ENCODE measurements around the gene ADAMTS10. TPM values are rescaled to one million over a fixed set of nuclear protein-coding genes. Genes with fewer than 3 reads are reported as not detected.
"Not testable (repeated sequence)": the region's sequence is repeated elsewhere in the genome, so short reads cannot be mapped to it uniquely, and the experiment has no call there.

Gene ADAMTS10
- total and polyA plus RNA-seq, 2 experiments from 2014 or later = 15.8 to 22.1 TPM

- H3K36me3 ChIP-seq (replicated peaks; ENCODE audit: insufficient read depth, low read depth) = no peaks in the 10 kb centered on the region
- no peak overlapping the region for H2AFZ ChIP-seq
- H3K4me3 ChIP-seq = no peak overlapping the region
- H3K79me2 ChIP-seq = no peaks in the 10 kb centered on the region
- H3K27ac ChIP-seq = no peak overlapping the region
- WGBS (ENCODE audit: low lambda C conversion rate, missing lambda C conversion rate) = 85% methylated on average over 6 of the region's 6 CpGs
- H3K9me3 ChIP-seq (ENCODE audit: low read depth) = no peaks in the 10 kb centered on the region
- DNase-seq (ENCODE audit: low spot score) = no peak
- H4K20me1 ChIP-seq (ENCODE audit: insufficient read depth, poor library complexity, severe bottlenecking) = no peaks in the 10 kb centered on the region
- no peaks in the 10 kb centered on the region for H3K4me1 ChIP-seq (ENCODE audit: insufficient read depth)
- H3K9me2 ChIP-seq (replicated peaks; ENCODE audit: insufficient read depth) = no peaks in the 10 kb centered on the region
- H3K27me3 ChIP-seq = no peaks in the 10 kb centered on the region
- H3K4me2 ChIP-seq = no peak overlapping the region
- TF ChIP-seq EZH2phosphoT487 (IDR thresholded peaks at IDR 0.05; ENCODE audit: low read depth, severe bottlenecking, unreplicated experiment) (no peak), CTCF (IDR thresholded peaks at IDR 0.05; ENCODE audit: poor library complexity) (no peak), EZH2 (IDR thresholded peaks at IDR 0.05; ENCODE audit: borderline replicate concordance) (no peak)
Measured at GRCh38 chr19:8557642-8558238, 52.8 kb downstream of the ADAMTS10 start.

GRCh38 chr19:8553729-8554128 is 56.8 kb downstream of the ADAMTS10 start:
- not testable (repeated sequence) for H3K79me2 ChIP-seq; H3K27me3 ChIP-seq; H3K9me2 ChIP-seq (replicated peaks; ENCODE audit: insufficient read depth); H3K27ac ChIP-seq; DNase-seq (ENCODE audit: low spot score); H3K4me1 ChIP-seq (ENCODE audit: insufficient read depth); H2AFZ ChIP-seq; H3K4me3 ChIP-seq; H4K20me1 ChIP-seq (ENCODE audit: insufficient read depth, poor library complexity, severe bottlenecking); H3K4me2 ChIP-seq; H3K9me3 ChIP-seq (ENCODE audit: low read depth); H3K36me3 ChIP-seq (replicated peaks; ENCODE audit: insufficient read depth, low read depth)
- WGBS (ENCODE audit: low lambda C conversion rate, missing lambda C conversion rate) = 92% methylated on average over 7 of the region's 7 CpGs

DNA sequence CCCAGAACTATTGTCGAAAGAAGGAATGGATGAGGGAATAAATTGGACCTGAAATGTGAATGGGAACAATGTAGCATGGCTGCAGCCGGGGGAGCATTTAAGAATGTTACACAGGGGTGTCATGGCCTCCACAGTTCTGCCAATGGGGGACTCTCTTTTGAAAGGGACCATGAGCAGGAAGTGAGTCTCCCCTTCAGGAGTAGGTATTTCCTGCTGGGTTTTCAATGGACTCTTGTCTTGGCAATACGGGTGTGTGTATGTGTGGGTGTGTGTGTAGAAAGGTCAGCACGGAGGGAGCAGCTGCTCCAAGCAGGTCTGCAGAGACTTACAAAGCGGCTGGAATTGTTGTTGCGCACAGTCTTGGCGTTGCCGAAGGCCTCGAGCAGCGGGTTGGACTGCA is 57.7 kb downstream of the ADAMTS10 start:
- H3K79me2 ChIP-seq = no peaks in the 10 kb centered on the region
- no peaks in the 10 kb centered on the region for H3K9me2 ChIP-seq (replicated peaks; ENCODE audit: insufficient read depth)
- H3K9me3 ChIP-seq (ENCODE audit: low read depth) = no peaks in the 10 kb centered on the region
- no peak overlapping the region for H3K4me2 ChIP-seq
- no peak overlapping the region for H3K4me3 ChIP-seq
- no peak overlapping the region for H2AFZ ChIP-seq
- H3K27me3 ChIP-seq = no peaks in the 10 kb centered on the region
- H3K36me3 ChIP-seq (replicated peaks; ENCODE audit: insufficient read depth, low read depth) = no peaks in the 10 kb centered on the region
- H3K27ac ChIP-seq = no peak overlapping the region
- WGBS (ENCODE audit: low lambda C conversion rate, missing lambda C conversion rate) = 85% methylated on average over 10 of the region's 10 CpGs
- DNase-seq (ENCODE audit: low spot score) = no peak
- no peaks in the 10 kb centered on the region for H4K20me1 ChIP-seq (ENCODE audit: insufficient read depth, poor library complexity, severe bottlenecking)
- no peak for TF ChIP-seq CTCF (IDR thresholded peaks at IDR 0.05; ENCODE audit: poor library complexity)
- TF ChIP-seq EZH2phosphoT487 (IDR thresholded peaks at IDR 0.05; ENCODE audit: low read depth, severe bottlenecking, unreplicated experiment) = no peak
- no peak for TF ChIP-seq EZH2 (IDR thresholded peaks at IDR 0.05; ENCODE audit: borderline replicate concordance)
- H3K4me1 ChIP-seq (ENCODE audit: insufficient read depth) = no peaks in the 10 kb centered on the region

- 96% methylated on average over 15 of the region's 15 CpGs for WGBS (ENCODE audit: low lambda C conversion rate, missing lambda C conversion rate)
- TF ChIP-seq EZH2phosphoT487 (IDR thresholded peaks at IDR 0.05; ENCODE audit: low read depth, severe bottlenecking, unreplicated experiment) = no peak
- no peak for TF ChIP-seq EZH2 (IDR thresholded peaks at IDR 0.05; ENCODE audit: borderline replicate concordance)
- TF ChIP-seq CTCF (IDR thresholded peaks at IDR 0.05; ENCODE audit: poor library complexity) = no peak
- no peak for DNase-seq (ENCODE audit: low spot score)
- no peaks in the 10 kb centered on the region for H3K27me3 ChIP-seq
- H3K36me3 ChIP-seq (replicated peaks; ENCODE audit: insufficient read depth, low read depth) = no peaks in the 10 kb centered on the region
- no peak overlapping the region for H3K4me3 ChIP-seq
- H3K9me3 ChIP-seq (ENCODE audit: low read depth) = no peaks in the 10 kb centered on the region
- H2AFZ ChIP-seq = no peak overlapping the region
- H3K27ac ChIP-seq = no peak overlapping the region
- no peaks in the 10 kb centered on the region for H3K4me1 ChIP-seq (ENCODE audit: insufficient read depth)
- no peaks in the 10 kb centered on the region for H3K9me2 ChIP-seq (replicated peaks; ENCODE audit: insufficient read depth)
- no peak overlapping the region for H3K4me2 ChIP-seq
- H4K20me1 ChIP-seq (ENCODE audit: insufficient read depth, poor library complexity, severe bottlenecking) = no peaks in the 10 kb centered on the region
- H3K79me2 ChIP-seq = no peaks in the 10 kb centered on the region
Measured at GRCh38 chr19:8550070-8550469, 60.4 kb downstream of the ADAMTS10 start.
